ENCODE data around the gene SCLY. TPM values are rescaled to one million over a fixed set of nuclear protein-coding genes. Genes with fewer than 3 reads are reported as not detected.

Gene SCLY
- polyA plus RNA-seq, 3 donors = 9.5 to 10.6 (median 10.3) TPM

DNA sequence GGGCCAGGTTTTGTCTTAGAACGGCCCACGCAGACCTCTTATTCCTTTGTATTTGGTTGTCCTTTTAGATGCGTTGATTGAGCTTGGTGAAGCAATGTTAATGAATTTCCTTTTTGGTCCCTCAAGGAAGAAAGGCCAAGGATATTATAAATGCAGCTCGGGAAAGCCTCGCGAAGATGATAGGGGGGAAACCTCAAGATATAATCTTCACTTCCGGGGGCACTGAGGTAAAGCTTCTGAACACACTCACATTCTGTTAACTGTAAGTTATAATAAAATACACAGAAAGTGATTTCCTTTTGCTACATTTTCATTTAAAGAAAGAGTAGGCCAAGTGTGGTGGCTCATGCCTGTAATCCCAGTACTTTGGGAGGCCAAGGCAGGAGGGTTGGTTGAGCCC lies 7.1 kb downstream of the SCLY start:
- H3K27me3 Mint-ChIP-seq (ENCODE audit: low read depth in 3 of 3) = peaks cover 0 to 3% (median 0%) of the 10 kb centered on the region in 3 donors
- Histone ChIP-seq H3K27me3 (ENCODE audit: control insufficient read depth in 2 of 2, insufficient read depth in 2 of 2, low read length in 2 of 2) (no peaks in the 10 kb centered on the region), H3K27ac (ENCODE audit: low read depth in 1 of 2, low read length in 2 of 2) (no peak overlapping the region), H3K79me2 (ENCODE audit: insufficient read depth, low read length) (no peaks in the 10 kb centered on the region), H3K4me2 (replicated peaks; ENCODE audit: extremely low read depth, low read length, poor library complexity, severe bottlenecking) (no peak overlapping the region), H2AFZ (ENCODE audit: insufficient read depth, low read depth, low read length, poor library complexity, severe bottlenecking) (no peak overlapping the region), H3K9me3 (replicated peaks in 1 of 2; ENCODE audit: control insufficient read depth in 1 of 2, insufficient read depth in 1 of 2, low read length in 2 of 2) (no peaks in the 10 kb centered on the region), H3K4me3 (replicated peaks in 1 of 3; ENCODE audit: low read depth in 2 of 3, low read length in 3 of 3) (no peak overlapping the region), H3K36me3 (replicated peaks in 1 of 2; ENCODE audit: control insufficient read depth in 1 of 2, insufficient read depth in 2 of 2, low read length in 2 of 2) (peaks cover 47 to 83% of the 10 kb centered on the region in 2 donors), H4K20me1 (ENCODE audit: insufficient read depth, low read length) (no peaks in the 10 kb centered on the region), H3K4me1 (ENCODE audit: control insufficient read depth in 1 of 2, insufficient read depth in 2 of 2, low read length in 2 of 2) (no peaks in the 10 kb centered on the region), H3K9ac (ENCODE audit: insufficient read depth, low read length, poor library complexity, severe bottlenecking) (no peak overlapping the region)
- peaks cover 0 to 11% (median 8%) of the 10 kb centered on the region in 7 donors for H3K9me3 Mint-ChIP-seq
- H3K4me3 Mint-ChIP-seq = no peak overlapping the region
- WGBS (ENCODE audit: insufficient coverage) = 100% methylated on average over 3 of the region's 7 CpGs
- peak overlapping the region in 1 of 7 donors; percentile 69 for H3K27ac Mint-ChIP-seq
- intact Hi-C loops (cut with micrococcal nuclease) = no loop called here
- TF ChIP-seq, protein P1, sequence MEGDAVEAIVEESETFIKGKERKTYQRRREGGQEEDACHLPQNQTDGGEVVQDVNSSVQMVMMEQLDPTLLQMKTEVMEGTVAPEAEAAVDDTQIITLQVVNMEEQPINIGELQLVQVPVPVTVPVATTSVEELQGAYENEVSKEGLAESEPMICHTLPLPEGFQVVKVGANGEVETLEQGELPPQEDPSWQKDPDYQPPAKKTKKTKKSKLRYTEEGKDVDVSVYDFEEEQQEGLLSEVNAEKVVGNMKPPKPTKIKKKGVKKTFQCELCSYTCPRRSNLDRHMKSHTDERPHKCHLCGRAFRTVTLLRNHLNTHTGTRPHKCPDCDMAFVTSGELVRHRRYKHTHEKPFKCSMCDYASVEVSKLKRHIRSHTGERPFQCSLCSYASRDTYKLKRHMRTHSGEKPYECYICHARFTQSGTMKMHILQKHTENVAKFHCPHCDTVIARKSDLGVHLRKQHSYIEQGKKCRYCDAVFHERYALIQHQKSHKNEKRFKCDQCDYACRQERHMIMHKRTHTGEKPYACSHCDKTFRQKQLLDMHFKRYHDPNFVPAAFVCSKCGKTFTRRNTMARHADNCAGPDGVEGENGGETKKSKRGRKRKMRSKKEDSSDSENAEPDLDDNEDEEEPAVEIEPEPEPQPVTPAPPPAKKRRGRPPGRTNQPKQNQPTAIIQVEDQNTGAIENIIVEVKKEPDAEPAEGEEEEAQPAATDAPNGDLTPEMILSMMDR (IDR thresholded peaks at IDR 0.05) = no peak
- no peak for DNase-seq
- peaks cover 62 to 82% of the 10 kb centered on the region in 2 donors for H3K36me3 Mint-ChIP-seq
- no peaks in the 10 kb centered on the region for H3K4me1 Mint-ChIP-seq

DNA sequence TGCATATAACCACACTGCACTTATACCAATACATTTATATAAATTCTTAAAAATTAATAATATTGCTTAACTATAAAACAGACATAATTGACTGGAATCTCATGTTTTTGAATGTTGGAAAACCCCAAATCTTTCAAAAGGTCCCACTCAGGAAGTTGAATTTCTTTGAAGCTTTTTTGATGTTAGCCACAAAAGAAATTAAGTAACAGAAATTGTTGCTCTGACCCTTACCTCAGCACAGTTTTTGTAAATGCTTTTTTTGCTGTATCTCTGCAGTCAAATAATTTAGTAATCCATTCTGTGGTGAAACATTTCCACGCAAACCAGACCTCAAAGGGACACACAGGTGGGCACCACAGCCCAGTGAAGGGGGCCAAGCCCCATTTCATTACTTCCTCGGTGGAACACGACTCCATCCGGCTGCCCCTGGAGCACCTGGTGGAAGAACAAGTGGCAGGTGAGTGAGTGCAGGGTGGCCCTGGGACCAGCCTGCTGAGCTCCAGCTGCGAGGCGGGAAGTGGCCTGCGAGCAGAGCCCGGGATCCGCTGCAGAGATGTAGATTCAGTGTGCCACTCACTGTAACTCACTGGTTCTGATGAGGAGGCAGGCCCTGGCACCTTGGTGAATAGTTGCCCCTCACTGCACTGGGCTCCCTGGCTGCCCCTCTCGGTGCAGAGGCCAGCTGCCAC lies 8.4 kb downstream of the SCLY start:
- Mint-ChIP-seq H3K9me3 (peaks cover 0 to 11% (median 8%) of the 10 kb centered on the region in 7 donors), H3K27me3 (ENCODE audit: low read depth in 3 of 3) (peaks cover 0 to 1% (median 0%) of the 10 kb centered on the region in 3 donors), H3K27ac (no peak overlapping the region), H3K4me3 (no peak overlapping the region), H3K4me1 (no peaks in the 10 kb centered on the region), H3K36me3 (peaks cover 67 to 87% of the 10 kb centered on the region in 2 donors)
- H3K27ac ChIP-seq (ENCODE audit: low read depth in 1 of 2, low read length in 2 of 2) = no peak overlapping the region
- H4K20me1 ChIP-seq (ENCODE audit: insufficient read depth, low read length) = no peaks in the 10 kb centered on the region
- H3K4me2 ChIP-seq (replicated peaks; ENCODE audit: extremely low read depth, low read length, poor library complexity, severe bottlenecking) = no peak overlapping the region
- no peaks in the 10 kb centered on the region for H3K27me3 ChIP-seq (ENCODE audit: control insufficient read depth in 2 of 2, insufficient read depth in 2 of 2, low read length in 2 of 2)
- H3K9me3 ChIP-seq (replicated peaks in 1 of 2; ENCODE audit: control insufficient read depth in 1 of 2, insufficient read depth in 1 of 2, low read length in 2 of 2) = no peaks in the 10 kb centered on the region
- H2AFZ ChIP-seq (ENCODE audit: insufficient read depth, low read depth, low read length, poor library complexity, severe bottlenecking) = no peak overlapping the region
- intact Hi-C loops (cut with micrococcal nuclease) = no loop called here
- H3K79me2 ChIP-seq (ENCODE audit: insufficient read depth, low read length) = no peaks in the 10 kb centered on the region
- TF ChIP-seq, protein P1 (IDR thresholded peaks at IDR 0.05) = no peak
- peaks cover 46 to 88% of the 10 kb centered on the region in 2 donors for H3K36me3 ChIP-seq (replicated peaks in 1 of 2; ENCODE audit: control insufficient read depth in 1 of 2, insufficient read depth in 2 of 2, low read length in 2 of 2)
- no peak overlapping the region for H3K4me3 ChIP-seq (replicated peaks in 1 of 3; ENCODE audit: low read depth in 2 of 3, low read length in 3 of 3)
- 98% methylated on average over 10 of the region's 10 CpGs for WGBS (ENCODE audit: insufficient coverage)
- no peak for DNase-seq
- H3K9ac ChIP-seq (ENCODE audit: insufficient read depth, low read length, poor library complexity, severe bottlenecking) = no peak overlapping the region
- H3K4me1 ChIP-seq (ENCODE audit: control insufficient read depth in 1 of 2, insufficient read depth in 2 of 2, low read length in 2 of 2) = no peaks in the 10 kb centered on the region
